PC-9 (cell line): ENCODE data around the gene PITHD1. TPM values are rescaled to one million over a fixed set of nuclear protein-coding genes. Genes with fewer than 3 reads are reported as not detected.
A peak's percentile ranks its signal among the peaks of the same experiment; 100 is the strongest.

Experiments
- BruUV-seq: library from RNA; stranded (reverse); fragments of 400-500 nt; replicated peaks from 2 replicates; lab custom pipeline; 2021; lab: Mats Ljungman, UMichigan
- CTCF ChIA-PET: fragments of 300-600 bp; sonication (Branson Sonifier 250); formaldehyde crosslinking; loops from one replicate; lab custom pipeline; 2022; ENCODE audit warnings: antibody characterized with exemption; lab: Charles Lee
- POLR2A ChIA-PET: fragments of 300-600 bp; sonication (Branson Sonifier 250); formaldehyde crosslinking; loops from one replicate; lab custom pipeline; 2022; ENCODE audit warnings: antibody characterized with exemption; ENCODE audit not compliant: unreplicated experiment; lab: Charles Lee
- DNase-seq, 2 experiments: peaks; one replicate each; pipeline versions ENCODE4 v3.0.0 to v3.0.0-alpha.2; 2015 to 2022; ENCODE audit warnings: mixed read lengths in 1 of 2
- H2AFZ ChIP-seq: fragments of 200-600 bp; sonication (generic); 2 replicates; pipeline ENCODE4 v1.8.1; 2017; ENCODE audit warnings: antibody characterized with exemption
- H3F3A ChIP-seq: fragments of 200-600 bp; sonication (generic); 2 replicates; pipeline ENCODE4 v1.8.1; 2017; ENCODE audit warnings: antibody characterized with exemption, mild to moderate bottlenecking, low read depth; ENCODE audit not compliant: insufficient read depth
- H3K27ac ChIP-seq: fragments of 200-600 bp; sonication (generic); 2 replicates; pipeline ENCODE4 v1.6.1; 2016; ENCODE audit warnings: mixed run types
- H3K27me3 ChIP-seq: fragments of 200-600 bp; sonication (generic); 2 replicates; pipeline ENCODE4 v1.6.1; 2016; ENCODE audit warnings: low read depth, mixed run types; ENCODE audit not compliant: insufficient read depth
- H3K36me3 ChIP-seq: fragments of 200-600 bp; sonication (generic); 2 replicates; pipeline ENCODE4 v1.6.1; 2016; ENCODE audit warnings: low read depth, mixed run types
- H3K4me1 ChIP-seq: fragments of 200-600 bp; sonication (generic); replicated peaks from 2 replicates; pipeline ENCODE4 v1.6.1; 2016; ENCODE audit warnings: mixed run types; ENCODE audit not compliant: insufficient read depth
- H3K4me2 ChIP-seq: fragments of 200-600 bp; sonication (generic); 2 replicates; pipeline ENCODE4 v1.6.1; 2017; ENCODE audit warnings: mixed run types
- H3K4me3 ChIP-seq: fragments of 200-600 bp; sonication (generic); 2 replicates; pipeline ENCODE4 v1.6.1; 2016; ENCODE audit warnings: mixed run types
- H3K79me2 ChIP-seq: fragments of 200-600 bp; sonication (generic); 2 replicates; pipeline ENCODE4 v1.6.1; 2017; ENCODE audit warnings: low read depth, mixed run types
- H3K9me2 ChIP-seq: fragments of 200-600 bp; sonication (generic); 2 replicates; pipeline ENCODE4 v1.8.1; 2017; ENCODE audit warnings: mild to moderate bottlenecking; ENCODE audit not compliant: insufficient read depth
- H3K9me3 ChIP-seq: fragments of 200-600 bp; sonication (generic); 2 replicates; pipeline ENCODE4 v1.8.1; 2016; ENCODE audit warnings: low read depth; ENCODE audit not compliant: insufficient read depth
- H4K20me1 ChIP-seq: fragments of 200-600 bp; sonication (generic); 2 replicates; pipeline ENCODE4 v1.8.1; 2017; ENCODE audit not compliant: insufficient read depth
- EZH2 ChIP-seq: fragments of 200-600 bp; sonication (generic); IDR thresholded peaks from 2 replicates; pipeline ENCODE4 v1.8.0; 2017; ENCODE audit warnings: antibody characterized with exemption, low read depth
- intact Hi-C: fragments of 100-400 bp; cut with micrococcal nuclease; formaldehyde crosslinking; loops from one replicate; pipeline ENCODE4 v1.10.0; 2022; ENCODE audit not compliant: unreplicated experiment
- total RNA-seq: library from RNA; stranded (reverse); gene quantifications from 2 replicates; pipeline ENCODE4 v1.2.3, GENCODE V29; 2021
- TF ChIP-seq, protein P1 (sequence below): fragments of 200-600 bp; sonication (generic); conservative IDR thresholded peaks from 2 replicates; pipeline ENCODE4 v1.6.1; 2017; ENCODE audit warnings: mixed run types, antibody characterized with exemption, mild to moderate bottlenecking, moderate library complexity

Gene PITHD1
- total RNA-seq, 1 experiment from 2014 or later = 38.5 TPM

DNA sequence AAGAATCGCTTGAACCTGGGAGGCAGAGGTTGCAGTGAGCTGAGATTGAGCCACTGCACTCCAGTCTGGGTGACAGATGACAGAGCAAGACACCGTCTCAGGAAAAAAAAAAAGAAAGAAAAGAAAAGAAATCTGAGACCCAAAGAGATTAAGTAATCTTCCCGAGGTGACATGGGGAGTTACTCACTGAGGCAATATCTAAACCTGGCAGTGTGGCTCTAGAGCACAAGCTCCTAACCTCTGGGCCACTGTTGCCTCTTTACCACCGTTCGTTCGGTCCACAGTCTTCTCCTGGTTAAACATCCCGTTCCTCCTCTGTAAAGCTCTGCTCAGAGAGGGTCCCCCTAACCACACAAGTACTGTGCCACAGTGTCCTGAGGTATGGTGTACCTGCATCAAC lies 45.5 kb downstream of the PITHD1 start:
- intact Hi-C loops = no loop called here
- Histone ChIP-seq H2AFZ (no peak overlapping the region), H3K4me1 (0 out of 2 replicates have a peak, but pooled peaks cover 7% of the 10 kb centered on the region), H3K9me3 (no peaks in the 10 kb centered on the region), H3K36me3 (no peaks in the 10 kb centered on the region), H3K9me2 (no peaks in the 10 kb centered on the region), H3K27ac (no peak overlapping the region), H3K4me2 (no peak overlapping the region), H3F3A (no peaks in the 10 kb centered on the region), H3K27me3 (no peaks in the 10 kb centered on the region), H4K20me1 (no peaks in the 10 kb centered on the region), H3K79me2 (peaks cover 8% of the 10 kb centered on the region), H3K4me3 (no peak overlapping the region)
- no peak for DNase-seq
- BruUV-seq = no TSS peak
- ChIA-PET CTCF (interaction anchor here (0.6 kb wide), 1 partner anchor 50 kb away, joined by 17 read pairs; no protein-coding TSS in a partner anchor), POLR2A (interaction anchor here (0.6 kb wide), 2 partner anchors 126 to 320 kb away, joined by 3 to 4 read pairs; no protein-coding TSS in a partner anchor)
- TF ChIP-seq, protein P1, sequence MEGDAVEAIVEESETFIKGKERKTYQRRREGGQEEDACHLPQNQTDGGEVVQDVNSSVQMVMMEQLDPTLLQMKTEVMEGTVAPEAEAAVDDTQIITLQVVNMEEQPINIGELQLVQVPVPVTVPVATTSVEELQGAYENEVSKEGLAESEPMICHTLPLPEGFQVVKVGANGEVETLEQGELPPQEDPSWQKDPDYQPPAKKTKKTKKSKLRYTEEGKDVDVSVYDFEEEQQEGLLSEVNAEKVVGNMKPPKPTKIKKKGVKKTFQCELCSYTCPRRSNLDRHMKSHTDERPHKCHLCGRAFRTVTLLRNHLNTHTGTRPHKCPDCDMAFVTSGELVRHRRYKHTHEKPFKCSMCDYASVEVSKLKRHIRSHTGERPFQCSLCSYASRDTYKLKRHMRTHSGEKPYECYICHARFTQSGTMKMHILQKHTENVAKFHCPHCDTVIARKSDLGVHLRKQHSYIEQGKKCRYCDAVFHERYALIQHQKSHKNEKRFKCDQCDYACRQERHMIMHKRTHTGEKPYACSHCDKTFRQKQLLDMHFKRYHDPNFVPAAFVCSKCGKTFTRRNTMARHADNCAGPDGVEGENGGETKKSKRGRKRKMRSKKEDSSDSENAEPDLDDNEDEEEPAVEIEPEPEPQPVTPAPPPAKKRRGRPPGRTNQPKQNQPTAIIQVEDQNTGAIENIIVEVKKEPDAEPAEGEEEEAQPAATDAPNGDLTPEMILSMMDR = no peak
- TF ChIP-seq EZH2 = no peak

DNA sequence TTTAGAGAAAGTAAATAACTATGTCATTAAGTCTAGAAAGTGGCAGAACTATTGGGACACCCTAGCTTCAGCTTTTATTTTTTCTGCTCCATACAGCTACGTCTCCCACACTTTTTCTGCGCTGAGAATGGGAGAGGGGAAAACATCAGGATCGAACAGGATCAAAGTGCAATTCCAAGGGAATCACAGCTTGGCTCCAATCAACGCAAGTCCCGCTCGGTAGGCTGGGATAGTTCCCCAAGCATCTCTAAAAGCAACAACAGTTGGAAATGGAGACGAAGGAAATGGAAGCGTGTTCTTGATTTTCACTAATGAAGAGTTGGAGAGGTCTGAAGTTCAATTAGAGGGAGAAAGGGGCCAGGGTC lies 46.5 kb downstream of the PITHD1 start:
- no peaks in the 10 kb centered on the region for H3F3A ChIP-seq
- H2AFZ ChIP-seq = peak overlapping the region; percentile 86
- TF ChIP-seq, protein P1 = no peak
- no peak for TF ChIP-seq EZH2
- peak overlapping the region; percentile 82 for H3K4me3 ChIP-seq
- no peak overlapping the region for H3K27ac ChIP-seq
- no peaks in the 10 kb centered on the region for H4K20me1 ChIP-seq
- H3K9me2 ChIP-seq = no peaks in the 10 kb centered on the region
- ChIA-PET POLR2A (interaction anchor here (0.6 kb wide), 1 partner anchor 204 kb away, joined by 4 read pairs; no protein-coding TSS in a partner anchor), CTCF (no interaction called here)
- BruUV-seq = TSS peak; percentile 73
- peaks cover 8% of the 10 kb centered on the region for H3K79me2 ChIP-seq
- H3K9me3 ChIP-seq = no peaks in the 10 kb centered on the region
- intact Hi-C loops = loop anchor here (1.0 kb wide), 1 partner anchor 41 kb away; no protein-coding TSS in a partner anchor
- no peaks in the 10 kb centered on the region for H3K36me3 ChIP-seq
- peak overlapping the region; percentile 87 for H3K4me2 ChIP-seq
- no peak for DNase-seq
- H3K27me3 ChIP-seq = no peaks in the 10 kb centered on the region
- 0 out of 2 replicates have a peak, but pooled peaks cover 7% of the 10 kb centered on the region for H3K4me1 ChIP-seq

DNA sequence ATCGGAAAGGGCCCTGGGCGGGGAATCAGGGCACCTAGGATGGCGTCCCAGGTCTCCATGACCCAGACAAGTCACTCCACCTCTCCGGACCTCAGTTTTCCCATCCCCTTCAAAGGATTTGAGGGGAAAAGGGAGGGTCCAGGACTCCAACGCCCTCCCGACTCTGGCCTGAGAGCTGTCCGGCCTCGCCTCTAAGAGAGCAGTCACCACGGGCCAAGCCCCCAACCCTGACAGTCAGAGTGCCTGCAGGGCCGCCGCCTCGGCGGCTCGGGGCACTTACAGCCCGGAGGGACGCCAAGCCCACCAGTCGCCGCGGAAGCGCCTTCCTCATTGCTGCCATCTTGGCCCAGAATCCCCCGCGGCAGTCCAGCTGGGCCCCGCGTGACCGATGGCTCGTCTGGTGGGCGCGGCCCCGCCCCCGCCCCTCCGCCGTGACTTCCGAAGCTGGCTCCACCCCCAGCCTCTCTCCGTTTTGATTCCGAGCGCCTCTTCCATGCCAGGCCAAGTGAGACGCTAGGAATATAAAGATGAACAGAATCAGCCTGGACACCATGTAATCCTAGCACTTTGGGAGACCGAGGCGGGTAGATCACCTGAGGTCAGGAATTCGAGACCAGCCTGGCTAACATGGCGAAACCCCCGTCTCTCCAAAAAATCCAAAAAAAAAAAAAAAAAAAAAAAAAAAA lies 47.0 kb downstream of the PITHD1 start, which contains the start of gene HMGCL:
TSS of gene HMGCL (minus strand) at position 354 of the 686 bp plus-strand sequence. CDS start at position 340, 14 bp downstream.
- no peaks in the 10 kb centered on the region for H4K20me1 ChIP-seq
- peak; percentile 69 to 79 for DNase-seq
- no peaks in the 10 kb centered on the region; the same call in 1 of the 2 replicates for H3F3A ChIP-seq
- peak within 1 kb of the TSS; percentile 87 for H3K4me2 ChIP-seq
- no peaks in the 10 kb centered on the region for H3K9me3 ChIP-seq
- H3K9me2 ChIP-seq = no peaks in the 10 kb centered on the region
- intact Hi-C loops = loop anchor here (1.0 kb wide), 1 partner anchor 40 kb away; no protein-coding TSS in a partner anchor
- TF ChIP-seq, protein P1 = no peak
- TF ChIP-seq EZH2 = no peak
- peaks cover 8% of the 10 kb centered on the region for H3K79me2 ChIP-seq
- H3K4me3 ChIP-seq = peak within 1 kb of the TSS; percentile 82
- H3K27me3 ChIP-seq = no peaks in the 10 kb centered on the region
- BruUV-seq = no TSS peak
- no peak within 1 kb of the TSS for H3K27ac ChIP-seq
- POLR2A ChIA-PET = interaction anchor here (0.8 kb wide), 1 partner anchor 40 kb away, joined by 7 read pairs; no protein-coding TSS in a partner anchor
- peak within 1 kb of the TSS; percentile 86 for H2AFZ ChIP-seq
- peaks cover 10% of the 10 kb centered on the region for H3K4me1 ChIP-seq
- CTCF ChIA-PET = interaction anchor here (0.5 kb wide), 1 partner anchor 26 kb away, joined by 4 read pairs; no protein-coding TSS in a partner anchor
- no peaks in the 10 kb centered on the region for H3K36me3 ChIP-seq
